ENCODE results near the gene LAIR1. TPM values are rescaled to one million over a fixed set of nuclear protein-coding genes. Genes with fewer than 3 reads are reported as not detected.

The LAIR1 gene
- polyA plus RNA-seq, 1 donor (not counting 4 experiments of a cell fraction or from before 2014, with no cell fraction given) = not detected

DNA sequence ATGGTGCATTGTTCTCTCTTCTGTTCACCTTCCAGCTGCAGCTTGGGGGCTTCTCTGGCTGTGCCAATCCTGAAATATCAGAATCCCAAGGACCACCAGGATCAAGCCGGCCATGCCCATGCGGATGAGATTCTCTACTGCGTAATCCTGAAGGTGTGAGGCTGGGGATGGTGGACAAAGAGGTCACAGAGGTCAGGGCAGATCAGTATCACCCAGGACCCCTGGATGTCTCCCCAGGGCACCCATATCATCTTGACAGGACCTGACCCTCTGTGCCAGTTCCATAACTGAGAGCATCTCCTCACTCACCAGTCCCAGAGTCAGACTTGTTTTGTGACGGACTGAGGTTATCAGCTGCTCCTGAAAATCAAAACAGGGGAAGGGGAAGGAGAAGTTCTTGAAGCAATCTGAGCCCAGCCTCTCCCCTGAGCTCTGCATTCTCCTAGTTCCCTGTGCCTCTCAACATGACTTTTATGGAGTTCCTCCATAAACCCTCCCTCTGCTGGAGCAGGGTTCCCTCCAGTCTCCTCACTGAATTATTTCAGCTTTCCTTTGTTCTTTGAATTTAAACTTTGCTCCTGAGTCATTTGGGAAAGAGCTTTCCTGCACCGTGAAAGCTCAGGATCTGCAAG is 57.2 kb downstream of the LAIR1 start:
- H3K9ac ChIP-seq (ENCODE audit: control insufficient read depth, extremely low read depth, insufficient read depth, low read length) = no peak overlapping the region
- DNase-seq (ENCODE audit: low read depth, low spot score) (no peak), FAIRE-seq (no peak)
- no peak overlapping the region for H3K4me2 ChIP-seq (ENCODE audit: control insufficient read depth, extremely low read depth, insufficient read depth, low read depth, low read length)
- no peak overlapping the region for H3K27ac ChIP-seq (ENCODE audit: control insufficient read depth, insufficient read depth, low read length)
- no peaks in the 10 kb centered on the region for H3K9me1 ChIP-seq (ENCODE audit: control insufficient read depth, extremely low read depth, insufficient read depth, low read length)
- no peak overlapping the region for H2AFZ ChIP-seq (ENCODE audit: control insufficient read depth, low read length)
- H3K9me3 ChIP-seq (ENCODE audit: control insufficient read depth, low read depth, low read length) = peaks cover 3% of the 10 kb centered on the region
- no peak overlapping the region for H3K4me3 ChIP-seq (ENCODE audit: control insufficient read depth in 2 of 3, extremely low read depth in 1 of 3, insufficient read depth in 2 of 3, low read depth in 1 of 3, low read length in 3 of 3)
- dilution Hi-C loops (cut with MboI; ENCODE audit: extremely low pct_ligation_motif_present, low sequenced_read_pairs) = no loop called here
- no peaks in the 10 kb centered on the region for H3K27me3 ChIP-seq (ENCODE audit: control insufficient read depth, extremely low read depth, insufficient read depth, low read length)
- H3K79me2 ChIP-seq (ENCODE audit: control insufficient read depth, insufficient read depth, low read length) = no peaks in the 10 kb centered on the region
- no peaks in the 10 kb centered on the region for H4K20me1 ChIP-seq (ENCODE audit: control insufficient read depth, extremely low read depth, insufficient read depth, low read length)
- H3K4me1 ChIP-seq (ENCODE audit: control insufficient read depth, extremely low read depth, insufficient read depth, low read length) = no peaks in the 10 kb centered on the region
- TF ChIP-seq, protein P1, sequence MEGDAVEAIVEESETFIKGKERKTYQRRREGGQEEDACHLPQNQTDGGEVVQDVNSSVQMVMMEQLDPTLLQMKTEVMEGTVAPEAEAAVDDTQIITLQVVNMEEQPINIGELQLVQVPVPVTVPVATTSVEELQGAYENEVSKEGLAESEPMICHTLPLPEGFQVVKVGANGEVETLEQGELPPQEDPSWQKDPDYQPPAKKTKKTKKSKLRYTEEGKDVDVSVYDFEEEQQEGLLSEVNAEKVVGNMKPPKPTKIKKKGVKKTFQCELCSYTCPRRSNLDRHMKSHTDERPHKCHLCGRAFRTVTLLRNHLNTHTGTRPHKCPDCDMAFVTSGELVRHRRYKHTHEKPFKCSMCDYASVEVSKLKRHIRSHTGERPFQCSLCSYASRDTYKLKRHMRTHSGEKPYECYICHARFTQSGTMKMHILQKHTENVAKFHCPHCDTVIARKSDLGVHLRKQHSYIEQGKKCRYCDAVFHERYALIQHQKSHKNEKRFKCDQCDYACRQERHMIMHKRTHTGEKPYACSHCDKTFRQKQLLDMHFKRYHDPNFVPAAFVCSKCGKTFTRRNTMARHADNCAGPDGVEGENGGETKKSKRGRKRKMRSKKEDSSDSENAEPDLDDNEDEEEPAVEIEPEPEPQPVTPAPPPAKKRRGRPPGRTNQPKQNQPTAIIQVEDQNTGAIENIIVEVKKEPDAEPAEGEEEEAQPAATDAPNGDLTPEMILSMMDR (optimal IDR thresholded peaks at IDR 0.05 in 1 of 3, IDR thresholded peaks at IDR 0.05 in 1 of 3, conservative IDR thresholded peaks at IDR 0.05 in 1 of 3; ENCODE audit: extremely low read depth in 1 of 3, insufficient read depth in 2 of 3, low read length in 3 of 3) = no peak
- TF ChIP-seq EZH2 (IDR thresholded peaks at IDR 0.05; ENCODE audit: low read length) = no peak
- no peaks in the 10 kb centered on the region for H3K36me3 ChIP-seq (ENCODE audit: control insufficient read depth in 2 of 2, extremely low read depth in 1 of 2, insufficient read depth in 2 of 2, low read length in 2 of 2)

DNA sequence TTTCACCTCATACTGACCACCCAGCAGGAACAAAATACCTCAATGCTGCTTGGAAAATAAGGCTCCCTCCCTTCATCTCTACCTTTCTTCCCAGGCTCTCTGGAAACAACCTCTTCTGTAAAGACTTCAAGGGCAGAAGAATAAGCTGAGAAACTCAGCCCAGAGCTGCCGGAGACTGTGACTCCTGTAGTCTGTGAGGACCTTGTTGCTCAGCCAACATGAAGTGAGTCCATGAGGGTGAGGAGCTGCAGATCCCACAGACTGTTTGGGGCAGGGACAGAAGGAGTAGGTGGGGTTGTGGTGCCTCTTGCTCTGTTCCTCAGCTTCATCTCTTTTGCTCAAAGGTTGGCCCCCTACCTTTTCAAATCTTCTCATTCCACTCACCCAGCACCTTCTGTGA is 59.6 kb downstream of the LAIR1 start:
- Histone ChIP-seq H3K36me3 (ENCODE audit: control insufficient read depth in 2 of 2, extremely low read depth in 1 of 2, insufficient read depth in 2 of 2, low read length in 2 of 2) (no peaks in the 10 kb centered on the region), H3K4me1 (ENCODE audit: control insufficient read depth, extremely low read depth, insufficient read depth, low read length) (no peaks in the 10 kb centered on the region), H3K79me2 (ENCODE audit: control insufficient read depth, insufficient read depth, low read length) (no peaks in the 10 kb centered on the region), H3K9me3 (ENCODE audit: control insufficient read depth, low read depth, low read length) (peaks cover 3% of the 10 kb centered on the region), H3K4me3 (ENCODE audit: control insufficient read depth in 2 of 3, extremely low read depth in 1 of 3, insufficient read depth in 2 of 3, low read depth in 1 of 3, low read length in 3 of 3) (no peak overlapping the region), H3K27ac (ENCODE audit: control insufficient read depth, insufficient read depth, low read length) (no peak overlapping the region), H3K4me2 (ENCODE audit: control insufficient read depth, extremely low read depth, insufficient read depth, low read depth, low read length) (no peak overlapping the region), H3K9me1 (ENCODE audit: control insufficient read depth, extremely low read depth, insufficient read depth, low read length) (no peaks in the 10 kb centered on the region), H4K20me1 (ENCODE audit: control insufficient read depth, extremely low read depth, insufficient read depth, low read length) (no peaks in the 10 kb centered on the region), H3K9ac (ENCODE audit: control insufficient read depth, extremely low read depth, insufficient read depth, low read length) (no peak overlapping the region), H3K27me3 (ENCODE audit: control insufficient read depth, extremely low read depth, insufficient read depth, low read length) (no peaks in the 10 kb centered on the region), H2AFZ (ENCODE audit: control insufficient read depth, low read length) (no peak overlapping the region)
- FAIRE-seq (no peak), DNase-seq (ENCODE audit: low read depth, low spot score) (no peak)
- TF ChIP-seq EZH2 (IDR thresholded peaks at IDR 0.05; ENCODE audit: low read length) = no peak
- TF ChIP-seq, protein P1 (optimal IDR thresholded peaks at IDR 0.05 in 1 of 3, IDR thresholded peaks at IDR 0.05 in 1 of 3, conservative IDR thresholded peaks at IDR 0.05 in 1 of 3; ENCODE audit: extremely low read depth in 1 of 3, insufficient read depth in 2 of 3, low read length in 3 of 3) = no peak
- dilution Hi-C loops (cut with MboI; ENCODE audit: extremely low pct_ligation_motif_present, low sequenced_read_pairs) = no loop called here
